Ascending aorta (tissue), 2 donors: Measurements from ENCODE around the gene TOLLIP. TPM values are rescaled to one million over a fixed set of nuclear protein-coding genes. Genes with fewer than 3 reads are reported as not detected.

ENCODE experiments used
- DNase-seq, 2 donors: peaks; one replicate each; pipeline ENCODE4 v3.0.0-alpha.2; 2019; ENCODE audit warnings: low spot score in 2 of 2
- H3K27ac ChIP-seq, 2 donors: fragments of 200-600 bp; sonication (generic); one replicate each; pipeline ENCODE4 v1.5.1; 2016 to 2017; ENCODE audit warnings: mild to moderate bottlenecking in 1 of 2
- H3K27me3 ChIP-seq: fragments of 200-600 bp; sonication (generic); one replicate; pipeline ENCODE4 v1.5.1; 2017
- H3K36me3 ChIP-seq, 2 donors: fragments of 200-600 bp; sonication (generic); one replicate each; pipeline ENCODE4 v1.5.1; 2016
- H3K4me1 ChIP-seq, 2 donors: fragments of 200-600 bp; sonication (generic); one replicate each; pipeline ENCODE4 v1.5.1; 2016 to 2017; ENCODE audit warnings: mild to moderate bottlenecking in 1 of 2
- H3K4me3 ChIP-seq, 2 donors: fragments of 200-600 bp; sonication (generic); one replicate each; pipeline ENCODE4 v1.5.1; 2016 to 2017; ENCODE audit warnings: mild to moderate bottlenecking in 1 of 2
- H3K9me3 ChIP-seq, 2 donors: fragments of 200-600 bp; sonication (generic); one replicate each; pipeline ENCODE4 v1.5.1; 2016
- CTCF ChIP-seq, 3 experiments: fragments of 200-600 bp in 2 of 3; fragments of 450-650 bp in 1 of 3; sonication (generic) in 2 of 3; IDR thresholded peaks; one replicate each; pipeline ENCODE4 v1.5.1; 2016 to 2019; ENCODE audit warnings: antibody characterized with exemption in 3 of 3, mild to moderate bottlenecking in 1 of 3, moderate library complexity in 1 of 3
- intact Hi-C: fragments of 100-400 bp; cut with DNase I; formaldehyde crosslinking; loops from one replicate; pipeline ENCODE4 v1.15.1; 2023
- total RNA-seq: library from RNA; depleted of rRNA; stranded (reverse); fragments of >200 nt; gene quantifications from one replicate; pipeline ENCODE4 v1.1.0, GENCODE V29; 2016

Gene TOLLIP
- total RNA-seq, 1 donor from 2014 or later = 63.0 TPM

GRCh38 chr11:1234054-1234720, 75.2 kb downstream of the TOLLIP start:
- Histone ChIP-seq H3K36me3 (no peaks in the 10 kb centered on the region), H3K4me1 (no peaks in the 10 kb centered on the region), H3K9me3 (no peaks in the 10 kb centered on the region), H3K27ac (no peak overlapping the region), H3K27me3 (no peaks in the 10 kb centered on the region), H3K4me3 (no peak overlapping the region)
- no peak for DNase-seq
- TF ChIP-seq CTCF (IDR thresholded peaks at IDR 0.05) = no peak
- intact Hi-C loops = no loop called here

GRCh38 chr11:1233351-1234053, 75.9 kb downstream of the TOLLIP start:
- intact Hi-C loops = no loop called here
- H3K27ac ChIP-seq = no peak overlapping the region
- H3K4me1 ChIP-seq = no peaks in the 10 kb centered on the region
- H3K27me3 ChIP-seq = no peaks in the 10 kb centered on the region
- no peak for TF ChIP-seq CTCF (IDR thresholded peaks at IDR 0.05)
- no peak overlapping the region for H3K4me3 ChIP-seq
- no peaks in the 10 kb centered on the region for H3K36me3 ChIP-seq
- no peaks in the 10 kb centered on the region for H3K9me3 ChIP-seq
- DNase-seq = no peak

GRCh38 chr11:1232883-1233321, 76.5 kb downstream of the TOLLIP start:
- Histone ChIP-seq H3K4me1 (no peaks in the 10 kb centered on the region), H3K36me3 (no peaks in the 10 kb centered on the region), H3K27ac (no peak overlapping the region), H3K9me3 (no peaks in the 10 kb centered on the region), H3K27me3 (no peaks in the 10 kb centered on the region), H3K4me3 (no peak overlapping the region)
- DNase-seq = no peak
- intact Hi-C loops = no loop called here
- no peak for TF ChIP-seq CTCF (IDR thresholded peaks at IDR 0.05)

GRCh38 chr11:1232021-1232882, 77.2 kb downstream of the TOLLIP start:
- no peak for DNase-seq
- no peak for TF ChIP-seq CTCF (IDR thresholded peaks at IDR 0.05)
- H3K27me3 ChIP-seq = no peaks in the 10 kb centered on the region
- no peak overlapping the region for H3K27ac ChIP-seq
- H3K36me3 ChIP-seq = no peaks in the 10 kb centered on the region
- intact Hi-C loops = no loop called here
- no peaks in the 10 kb centered on the region for H3K9me3 ChIP-seq
- no peak overlapping the region for H3K4me3 ChIP-seq
- no peaks in the 10 kb centered on the region for H3K4me1 ChIP-seq

GRCh38 chr11:1231396-1232020, 77.9 kb downstream of the TOLLIP start:
- TF ChIP-seq CTCF (IDR thresholded peaks at IDR 0.05) = no peak
- Histone ChIP-seq H3K27ac (no peak overlapping the region), H3K9me3 (no peaks in the 10 kb centered on the region), H3K36me3 (no peaks in the 10 kb centered on the region), H3K4me1 (no peaks in the 10 kb centered on the region), H3K4me3 (no peak overlapping the region), H3K27me3 (no peaks in the 10 kb centered on the region)
- intact Hi-C loops = no loop called here
- DNase-seq = no peak
